HepG2 (cell line): ENCODE measurements around the gene CLDN15. TPM values are rescaled to one million over a fixed set of nuclear protein-coding genes. Genes with fewer than 3 reads are reported as not detected.

Experiments
- BHLHE40 ChIP-seq: IDR thresholded peaks from 2 replicates; pipeline ENCODE4 v1.6.1; 2011; ENCODE audit warnings: low read length, improper control_type of control experiment
- IRF2 ChIP-seq: IDR thresholded peaks from 2 replicates; pipeline ENCODE4 v1.6.1; 2018; ENCODE audit warnings: missing genetic modification reagents, missing compliant biosample characterization
- KAT7 ChIP-seq: IDR thresholded peaks from 2 replicates; pipeline ENCODE4 v1.6.1; 2018; ENCODE audit warnings: borderline replicate concordance, missing compliant biosample characterization
- KLF6 ChIP-seq: IDR thresholded peaks from 2 replicates; pipeline ENCODE4 v1.8.0; 2016; ENCODE audit warnings: missing biosample characterization, missing genetic modification reagents
- MBD4 ChIP-seq: IDR thresholded peaks from 2 replicates; pipeline ENCODE4 v1.6.1; 2012; ENCODE audit warnings: low read length, inconsistent platforms, borderline replicate concordance
- MLLT10 ChIP-seq: sonication (generic); formaldehyde crosslinking; IDR thresholded peaks from 2 replicates; pipeline ENCODE4 v1.4.0; 2020; ENCODE audit warnings: missing genetic modification reagents
- NCOR1 ChIP-seq: fragments of 200-600 bp; sonication (generic); IDR thresholded peaks from 2 replicates; pipeline ENCODE4 v1.7.0; 2017; ENCODE audit warnings: antibody characterized with exemption, low read length, borderline replicate concordance
- NFIC ChIP-seq: IDR thresholded peaks from 2 replicates; pipeline ENCODE4 v1.6.1; 2012; ENCODE audit warnings: mild to moderate bottlenecking, low read length, inconsistent platforms
- POGZ ChIP-seq: sonication (generic); formaldehyde crosslinking; IDR thresholded peaks from 2 replicates; pipeline ENCODE4 v1.4.0; 2020; ENCODE audit warnings: mild to moderate bottlenecking, missing genetic modification reagents
- SP1 ChIP-seq, 2 experiments: fragments of 450-650 bp in 1 of 2; sonication (generic) in 1 of 2; formaldehyde crosslinking in 1 of 2; IDR thresholded peaks; 2 replicates each; pipeline versions ENCODE4 v1.4.0 to v1.6.1; 2016 to 2020; ENCODE audit warnings: missing genetic modification reagents in 1 of 2
- SRSF4 ChIP-seq: fragments of 200-400 bp; formaldehyde crosslinking; IDR thresholded peaks from one replicate; pipeline ENCODE4 v1.6.1; 2018; ENCODE audit warnings: mild to moderate bottlenecking, low read depth, low read length, moderate library complexity; ENCODE audit not compliant: poor library complexity, severe bottlenecking
- SRSF9 ChIP-seq: fragments of 200-400 bp; formaldehyde crosslinking; IDR thresholded peaks from 2 replicates; pipeline ENCODE4 v1.6.1; 2018; ENCODE audit warnings: borderline replicate concordance, mild to moderate bottlenecking, low read depth, low read length; ENCODE audit not compliant: insufficient read depth, poor library complexity, severe bottlenecking
- TBX3 ChIP-seq: fragments of 450-650 bp; IDR thresholded peaks from 2 replicates; pipeline ENCODE4 v1.6.1; 2017; ENCODE audit warnings: antibody characterized with exemption, mild to moderate bottlenecking, inconsistent platforms, borderline replicate concordance
- ZFP90 ChIP-seq: sonication (generic); formaldehyde crosslinking; IDR thresholded peaks from 2 replicates; pipeline ENCODE4 v1.8.0; 2022; ENCODE audit warnings: missing genetic modification reagents, mild to moderate bottlenecking, inconsistent platforms, borderline replicate concordance
- ZNF101 ChIP-seq: sonication (generic); formaldehyde crosslinking; IDR thresholded peaks from 2 replicates; pipeline ENCODE4 v1.4.0; 2020; ENCODE audit warnings: mild to moderate bottlenecking, low read depth, missing genetic modification reagents, borderline replicate concordance
- ZNF256 ChIP-seq: sonication (generic); formaldehyde crosslinking; conservative IDR thresholded peaks from 2 replicates; pipeline ENCODE4 v1.4.0; 2020; ENCODE audit warnings: missing genetic modification reagents
- ZNF589 ChIP-seq: sonication (generic); formaldehyde crosslinking; conservative IDR thresholded peaks from 2 replicates; pipeline ENCODE4 v1.8.0; 2022; ENCODE audit warnings: mild to moderate bottlenecking, moderate library complexity, missing genetic modification reagents
- ZNF660 ChIP-seq: sonication (generic); formaldehyde crosslinking; IDR thresholded peaks from 2 replicates; pipeline ENCODE4 v1.5.1; 2020; ENCODE audit warnings: mild to moderate bottlenecking, low read depth, missing genetic modification reagents, borderline replicate concordance
- ZNF780A ChIP-seq: sonication (generic); formaldehyde crosslinking; IDR thresholded peaks from 2 replicates; pipeline ENCODE4 v1.8.0; 2022; ENCODE audit warnings: mild to moderate bottlenecking, missing genetic modification reagents, moderate library complexity
- ZNF850 ChIP-seq: sonication (generic); formaldehyde crosslinking; conservative IDR thresholded peaks from 2 replicates; pipeline ENCODE4 v1.9.0; 2021; ENCODE audit warnings: mild to moderate bottlenecking, missing genetic modification reagents
- polyA plus RNA-seq, 8 experiments: library from polyadenylated mRNA; depleted of rRNA in 3 of 8; stranded (reverse) in 7 of 8; unstranded in 1 of 8; fragments of >200 nt; fragmentation: Illumina TruSeq in 4 of 8; extraction: Trizol in 4 of 8; gene quantifications; 2 replicates each; pipeline versions ENCODE4 v1.2.1 to v1.2.3, GENCODE V29; 2011 to 2016; ENCODE audit warnings: low read depth in 4 of 8, missing spikeins in 1 of 8, mixed read lengths in 1 of 8; ENCODE audit not compliant: insufficient read depth in 1 of 8
- total RNA-seq, 5 experiments: library from RNA; depleted of rRNA; stranded (reverse); fragments of >200 nt; fragmentation: Illumina TruSeq; extraction: Trizol; gene quantifications; 2 replicates each; pipeline ENCODE4 v1.2.3, GENCODE V29; 2016; ENCODE audit warnings: low read depth in 1 of 5
- TF ChIP-seq, protein P1 (sequence below): sonication (generic); formaldehyde crosslinking; IDR thresholded peaks from 2 replicates; pipeline ENCODE4 v1.8.0; 2022; ENCODE audit warnings: mild to moderate bottlenecking, missing genetic modification reagents, moderate library complexity
- TF ChIP-seq, protein P2 (sequence below): sonication (generic); formaldehyde crosslinking; IDR thresholded peaks from 2 replicates; pipeline ENCODE4 v1.9.0; 2021; ENCODE audit warnings: missing genetic modification reagents, borderline replicate concordance
- TF ChIP-seq, protein P3 (sequence below): sonication (generic); formaldehyde crosslinking; IDR thresholded peaks from 2 replicates; pipeline ENCODE4 v1.5.0; 2020; ENCODE audit warnings: mild to moderate bottlenecking, low read depth, missing genetic modification reagents, borderline replicate concordance
- TF ChIP-seq, protein P4 (sequence below): sonication (generic); formaldehyde crosslinking; IDR thresholded peaks from 2 replicates; pipeline ENCODE4 v1.8.0; 2022; ENCODE audit warnings: missing genetic modification reagents, mild to moderate bottlenecking, moderate library complexity, borderline replicate concordance

CLDN15 gene
- total and polyA plus RNA-seq, 2 of the 13 experiments (the other 11 are each of a cell fraction or from before 2014, with no cell fraction given): 7.1 to 17.8 TPM

DNA sequence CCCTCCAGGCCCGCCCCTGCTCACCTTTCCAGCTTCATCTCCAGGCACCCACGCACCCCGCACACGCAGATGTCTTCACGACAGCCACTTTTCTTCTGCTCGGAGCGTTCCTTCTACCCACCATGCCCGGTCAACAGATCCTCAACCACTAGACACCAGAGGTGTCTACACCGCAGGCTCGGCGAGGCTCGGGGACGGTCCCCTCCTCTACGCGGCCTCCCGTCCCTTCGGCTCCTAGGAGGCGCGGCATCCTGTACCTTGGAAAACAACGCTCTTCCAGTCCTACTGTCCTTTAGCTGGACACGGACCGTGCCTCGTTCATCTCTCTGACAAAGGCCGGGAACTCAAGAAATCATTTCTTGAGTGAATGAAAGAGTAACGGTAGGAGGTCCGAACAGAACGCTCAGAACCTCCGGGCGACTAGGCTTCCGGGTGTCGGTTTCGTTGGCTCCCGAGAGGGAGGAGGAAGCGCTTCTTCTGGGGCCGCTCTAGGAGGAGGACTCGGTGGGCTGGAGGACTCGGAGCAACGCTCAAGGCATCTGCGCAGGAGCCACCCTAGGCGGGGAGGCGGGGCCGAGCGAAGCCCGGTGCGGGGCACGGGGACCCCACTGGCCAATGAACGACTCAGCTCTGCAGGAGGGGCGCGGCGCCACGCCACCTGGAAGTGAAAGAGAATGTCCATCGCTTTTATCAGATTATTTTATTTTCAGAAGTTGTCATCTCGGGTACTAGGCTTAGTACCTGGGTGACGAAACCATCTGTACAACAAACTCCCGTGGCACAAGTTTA, 14.5 kb upstream of the CLDN15 start (continued):
- TF ChIP-seq SRSF9: no peak
- TF ChIP-seq SP1 (IDR thresholded peaks at IDR 0.05): no peak
- TF ChIP-seq SP1 (CRISPR knock-in tag; IDR thresholded peaks at IDR 0.05): no peak
- TF ChIP-seq, protein P1, sequence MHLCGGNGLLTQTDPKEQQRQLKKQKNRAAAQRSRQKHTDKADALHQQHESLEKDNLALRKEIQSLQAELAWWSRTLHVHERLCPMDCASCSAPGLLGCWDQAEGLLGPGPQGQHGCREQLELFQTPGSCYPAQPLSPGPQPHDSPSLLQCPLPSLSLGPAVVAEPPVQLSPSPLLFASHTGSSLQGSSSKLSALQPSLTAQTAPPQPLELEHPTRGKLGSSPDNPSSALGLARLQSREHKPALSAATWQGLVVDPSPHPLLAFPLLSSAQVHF (CRISPR knock-in tag): no peak
- no peak for TF ChIP-seq ZFP90
- no peak for TF ChIP-seq BHLHE40
- TF ChIP-seq NFIC: no peak
- TF ChIP-seq ZNF660 (CRISPR knock-in tag): no peak
- no peak for TF ChIP-seq MLLT10 (CRISPR knock-in tag)
- no peak for TF ChIP-seq ZNF850 (CRISPR knock-in tag)
- no peak for TF ChIP-seq MBD4
- no peak for TF ChIP-seq SRSF4
- TF ChIP-seq, protein P2, sequence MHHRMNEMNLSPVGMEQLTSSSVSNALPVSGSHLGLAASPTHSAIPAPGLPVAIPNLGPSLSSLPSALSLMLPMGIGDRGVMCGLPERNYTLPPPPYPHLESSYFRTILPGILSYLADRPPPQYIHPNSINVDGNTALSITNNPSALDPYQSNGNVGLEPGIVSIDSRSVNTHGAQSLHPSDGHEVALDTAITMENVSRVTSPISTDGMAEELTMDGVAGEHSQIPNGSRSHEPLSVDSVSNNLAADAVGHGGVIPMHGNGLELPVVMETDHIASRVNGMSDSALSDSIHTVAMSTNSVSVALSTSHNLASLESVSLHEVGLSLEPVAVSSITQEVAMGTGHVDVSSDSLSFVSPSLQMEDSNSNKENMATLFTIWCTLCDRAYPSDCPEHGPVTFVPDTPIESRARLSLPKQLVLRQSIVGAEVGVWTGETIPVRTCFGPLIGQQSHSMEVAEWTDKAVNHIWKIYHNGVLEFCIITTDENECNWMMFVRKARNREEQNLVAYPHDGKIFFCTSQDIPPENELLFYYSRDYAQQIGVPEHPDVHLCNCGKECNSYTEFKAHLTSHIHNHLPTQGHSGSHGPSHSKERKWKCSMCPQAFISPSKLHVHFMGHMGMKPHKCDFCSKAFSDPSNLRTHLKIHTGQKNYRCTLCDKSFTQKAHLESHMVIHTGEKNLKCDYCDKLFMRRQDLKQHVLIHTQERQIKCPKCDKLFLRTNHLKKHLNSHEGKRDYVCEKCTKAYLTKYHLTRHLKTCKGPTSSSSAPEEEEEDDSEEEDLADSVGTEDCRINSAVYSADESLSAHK: no peak
- TF ChIP-seq, protein P3, sequence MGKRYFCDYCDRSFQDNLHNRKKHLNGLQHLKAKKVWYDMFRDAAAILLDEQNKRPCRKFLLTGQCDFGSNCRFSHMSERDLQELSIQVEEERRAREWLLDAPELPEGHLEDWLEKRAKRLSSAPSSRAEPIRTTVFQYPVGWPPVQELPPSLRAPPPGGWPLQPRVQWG (CRISPR knock-in tag): no peak
- no peak for TF ChIP-seq KAT7 (CRISPR knock-in tag)
- TF ChIP-seq ZNF780A: no peak
- no peak for TF ChIP-seq NCOR1
- no peak for TF ChIP-seq TBX3
- TF ChIP-seq ZNF589 (CRISPR knock-in tag): no peak
- 0 out of 2 replicates have a peak, but pooled peaks have one; percentile 16 for TF ChIP-seq POGZ
- TF ChIP-seq ZNF256 (CRISPR knock-in tag): no peak
- TF ChIP-seq, protein P4, sequence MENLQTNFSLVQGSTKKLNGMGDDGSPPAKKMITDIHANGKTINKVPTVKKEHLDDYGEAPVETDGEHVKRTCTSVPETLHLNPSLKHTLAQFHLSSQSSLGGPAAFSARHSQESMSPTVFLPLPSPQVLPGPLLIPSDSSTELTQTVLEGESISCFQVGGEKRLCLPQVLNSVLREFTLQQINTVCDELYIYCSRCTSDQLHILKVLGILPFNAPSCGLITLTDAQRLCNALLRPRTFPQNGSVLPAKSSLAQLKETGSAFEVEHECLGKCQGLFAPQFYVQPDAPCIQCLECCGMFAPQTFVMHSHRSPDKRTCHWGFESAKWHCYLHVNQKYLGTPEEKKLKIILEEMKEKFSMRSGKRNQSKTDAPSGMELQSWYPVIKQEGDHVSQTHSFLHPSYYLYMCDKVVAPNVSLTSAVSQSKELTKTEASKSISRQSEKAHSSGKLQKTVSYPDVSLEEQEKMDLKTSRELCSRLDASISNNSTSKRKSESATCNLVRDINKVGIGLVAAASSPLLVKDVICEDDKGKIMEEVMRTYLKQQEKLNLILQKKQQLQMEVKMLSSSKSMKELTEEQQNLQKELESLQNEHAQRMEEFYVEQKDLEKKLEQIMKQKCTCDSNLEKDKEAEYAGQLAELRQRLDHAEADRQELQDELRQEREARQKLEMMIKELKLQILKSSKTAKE (CRISPR knock-in tag): no peak
- no peak for TF ChIP-seq ZNF101 (CRISPR knock-in tag)
- TF ChIP-seq KLF6: 0 out of 2 replicates have a peak, but pooled peaks have one; percentile 30
- TF ChIP-seq IRF2 (CRISPR knock-in tag): peak; percentile 59; the same call in 1 of the 2 replicates
